GM11168 (cell line): ENCODE data around the gene BTF3L4.

Experiments
- in situ Hi-C: fragments of 300-500 bp; cut with MboI; formaldehyde crosslinking; loops from one replicate; pipeline ENCODE4 v1.12.0; 2022; ENCODE audit warnings: low sequenced_read_pairs; ENCODE audit not compliant: unreplicated experiment

The BTF3L4 gene

GRCh38 chr1:52119301-52120079 lies 63.4 kb downstream of the BTF3L4 start:
- in situ Hi-C loops: no loop called here

GRCh38 chr1:52122384-52122783 lies 66.3 kb downstream of the BTF3L4 start:
- in situ Hi-C loops: no loop called here

- in situ Hi-C loops: no loop called here
Observed at GRCh38 chr1:52123622-52124021, 67.5 kb downstream of the BTF3L4 start.

- in situ Hi-C loops: no loop called here
Observed at GRCh38 chr1:52125736-52126359, 69.8 kb downstream of the BTF3L4 start.

- in situ Hi-C loops: no loop called here
Observed at GRCh38 chr1:52127181-52128180, 71.4 kb downstream of the BTF3L4 start.

- in situ Hi-C loops: loop anchor here (10.0 kb wide), 1 partner anchor 155 kb away; no protein-coding TSS in a partner anchor
Observed at GRCh38 chr1:52139817-52140540, 83.9 kb downstream of the BTF3L4 start.
